GM12878 (cell line): ENCODE measurements around the gene NUB1. TPM values are rescaled to one million over a fixed set of nuclear protein-coding genes. Genes with fewer than 3 reads are reported as not detected.

ENCODE experiments used
- ATAC-seq: fragments of 200-7000 bp; cut with Tn5 transposase; 3 replicates; pipeline ENCODE4 v1.9.1; 2020; ENCODE audit warnings: mild to moderate bottlenecking, moderate library complexity
- BruUV-seq: library from RNA; stranded (reverse); fragments of 400-500 nt; replicated peaks from 2 replicates; lab custom pipeline; 2021; lab: Mats Ljungman, UMichigan
- CTCF ChIA-PET: fragments of 300-600 bp; sonication (Branson Sonifier 250); formaldehyde crosslinking; extraction: SDS; loops from one replicate; lab custom pipeline; 2021; ENCODE audit warnings: inconsistent platforms; lab: Yijun Ruan, JAX
- POLR2A ChIA-PET: fragments of 350-600 bp; formaldehyde crosslinking; extraction: SDS; loops from one replicate; lab custom pipeline; 2021; ENCODE audit warnings: inconsistent platforms; lab: Charles Lee
- RAD21 ChIA-PET: fragments of 300-600 bp; sonication (Branson Sonifier 250); formaldehyde crosslinking; loops from one replicate; lab custom pipeline; 2023; ENCODE audit warnings: antibody characterized with exemption; ENCODE audit not compliant: unreplicated experiment; lab: Charles Lee
- SMC1A ChIA-PET: fragments of 300-600 bp; sonication (Branson Sonifier 250); formaldehyde crosslinking; loops from one replicate; lab custom pipeline; 2023; ENCODE audit not compliant: unreplicated experiment, uncharacterized antibody; lab: Charles Lee
- DNase-seq: peaks from one replicate; pipeline ENCODE4 v3.0.0-alpha.2; 2011; ENCODE audit warnings: low read depth, low spot score
- FAIRE-seq: peaks from 3 replicates; lab custom pipeline; 2011; peaks lifted over from hg19 to GRCh38; lab: Jason Lieb, UNC
- H2AFZ ChIP-seq: 2 replicates; pipeline ENCODE4 v1.6.0; 2011; ENCODE audit warnings: low read depth, low read length, control low read depth; ENCODE audit not compliant: control insufficient read depth
- H3K27ac ChIP-seq: 2 replicates; pipeline ENCODE4 v1.5.1; 2011; ENCODE audit warnings: control low read depth; ENCODE audit not compliant: control insufficient read depth, insufficient read depth
- H3K27me3 ChIP-seq, 2 experiments: replicated peaks in 1 of 2; 2 replicates each; pipeline versions ENCODE4 v1.6.0 to v1.6.1; 2011; ENCODE audit warnings: low read length in 1 of 2; ENCODE audit not compliant: control insufficient read depth in 2 of 2, insufficient read depth in 2 of 2
- H3K36me3 ChIP-seq, 2 experiments: 2 replicates each; pipeline ENCODE4 v1.5.1; 2011; ENCODE audit warnings: low read length in 1 of 2; ENCODE audit not compliant: control insufficient read depth in 2 of 2, insufficient read depth in 2 of 2
- H3K4me1 ChIP-seq: 2 replicates; pipeline ENCODE4 v1.6.1; 2011; ENCODE audit warnings: mild to moderate bottlenecking, low read length, moderate library complexity, mixed read lengths; ENCODE audit not compliant: control insufficient read depth, insufficient read depth
- H3K4me2 ChIP-seq: 2 replicates; pipeline ENCODE4 v1.6.0; 2011; ENCODE audit warnings: control low read depth; ENCODE audit not compliant: control insufficient read depth, insufficient read depth
- H3K4me3 ChIP-seq: fragments of 200-600 bp; sonication (generic); 2 replicates; pipeline ENCODE4 v1.5.1; 2016
- H3K79me2 ChIP-seq: 2 replicates; pipeline ENCODE4 v1.6.0; 2011; ENCODE audit warnings: low read length; ENCODE audit not compliant: control insufficient read depth, insufficient read depth
- H3K9ac ChIP-seq: 2 replicates; pipeline ENCODE4 v1.8.0; 2011; ENCODE audit warnings: low read length, control low read depth, mixed read lengths; ENCODE audit not compliant: control insufficient read depth, insufficient read depth
- H3K9me3 ChIP-seq: replicated peaks from 3 replicates; pipeline ENCODE4 v1.5.1; 2011; ENCODE audit warnings: mild to moderate bottlenecking, low read length; ENCODE audit not compliant: control insufficient read depth, insufficient read depth
- H4K20me1 ChIP-seq: 2 replicates; pipeline ENCODE4 v1.6.0; 2011; ENCODE audit not compliant: control insufficient read depth, insufficient read depth
- E2F4 ChIP-seq: IDR thresholded peaks from 2 replicates; pipeline ENCODE4 v1.6.1; 2012; ENCODE audit warnings: low read depth, low read length, improper control_type of control experiment
- KDM1A ChIP-seq: fragments of 200-600 bp; sonication (generic); IDR thresholded peaks from 2 replicates; pipeline ENCODE4 v1.6.1; 2016; ENCODE audit warnings: borderline replicate concordance
- KLF5 ChIP-seq: fragments of 450-650 bp; IDR thresholded peaks from 2 replicates; pipeline ENCODE4 v1.6.1; 2014; ENCODE audit warnings: mild to moderate bottlenecking; ENCODE audit not compliant: partially characterized antibody
- MEF2B ChIP-seq: fragments of 450-650 bp; IDR thresholded peaks from 2 replicates; pipeline ENCODE4 v1.6.1; 2018; ENCODE audit warnings: mild to moderate bottlenecking, moderate library complexity; ENCODE audit not compliant: partially characterized antibody, poor library complexity, severe bottlenecking
- MTA2 ChIP-seq: fragments of 450-650 bp; IDR thresholded peaks from 2 replicates; pipeline ENCODE4 v1.6.1; 2016; ENCODE audit warnings: low read depth, mild to moderate bottlenecking, moderate library complexity
- NBN ChIP-seq: fragments of 450-650 bp; IDR thresholded peaks from 2 replicates; pipeline ENCODE4 v1.6.1; 2016
- NFYB ChIP-seq: IDR thresholded peaks from 2 replicates; pipeline ENCODE4 v1.6.1; 2011; ENCODE audit warnings: low read depth, mild to moderate bottlenecking, low read length, improper control_type of control experiment, moderate library complexity; ENCODE audit not compliant: insufficient read depth
- PAX8 ChIP-seq: fragments of 450-650 bp; IDR thresholded peaks from 2 replicates; pipeline ENCODE4 v1.6.1; 2017; ENCODE audit warnings: mild to moderate bottlenecking, moderate library complexity
- RELB ChIP-seq: fragments of 450-650 bp; IDR thresholded peaks from 2 replicates; pipeline ENCODE4 v1.6.1; 2017; ENCODE audit warnings: low read depth, mild to moderate bottlenecking, moderate library complexity
- whole genome bisulfite sequencing: methylation state at CpG from one replicate; pipeline ENCODE4 v1.1.6; 2016; ENCODE audit warnings: low lambda C conversion rate; ENCODE audit not compliant: insufficient replicate concordance, insufficient coverage; ENCODE audit errors: missing lambda C conversion rate; 5-methylcytosine and 5-hydroxymethylcytosine counted together
- in situ Hi-C: fragments of 300-500 bp; cut with MboI; formaldehyde crosslinking; loops from 9 replicates; pipeline ENCODE4 v1.14.3; 2018; ENCODE audit warnings: mixed read lengths
- intact Hi-C: fragments of 100-400 bp; cut with micrococcal nuclease; formaldehyde crosslinking; loops from one replicate; pipeline ENCODE4 v1.14.2; 2022; ENCODE audit not compliant: unreplicated experiment
- polyA plus RNA-seq, 11 experiments: library from polyadenylated mRNA; depleted of rRNA in 4 of 11; unstranded in 6 of 11; stranded (reverse) in 5 of 11; fragments of >200 nt; fragmentation: Nextera tagmentation in 4 of 11; fragmentation: Illumina TruSeq in 1 of 11; extraction: Ambion mirVana in 4 of 11; extraction: Trizol in 1 of 11; gene quantifications; 1 replicate in 1 of 11; 2 replicates in 10 of 11; pipeline versions ENCODE4 v1.2.1 to v1.2.3, GENCODE V29; 2011 to 2016; ENCODE audit warnings: inconsistent platforms in 2 of 11, missing spikeins in 2 of 11, low read depth in 1 of 11
- total RNA-seq, 4 experiments: library from RNA; depleted of rRNA in 3 of 4; stranded (reverse); fragments of >200 nt in 3 of 4; fragmentation: Illumina TruSeq in 1 of 4; extraction: Trizol in 1 of 4; gene quantifications; 2 replicates each; pipeline versions ENCODE4 v1.2.1 to v1.2.3, GENCODE V29; 2013 to 2021

NUB1 gene
- total and polyA plus RNA-seq, 10 of the 15 experiments (the other 5 are each of a cell fraction or from before 2014, with no cell fraction given), result 24.1 to 102 (median 49.0) TPM

- SMC1A ChIA-PET, result no interaction called here
- Histone ChIP-seq H3K79me2 (no peaks in the 10 kb centered on the region), H3K4me2 (no peak overlapping the region), H3K9me3 (no peaks in the 10 kb centered on the region), H3K27ac (no peak overlapping the region), H4K20me1 (no peaks in the 10 kb centered on the region), H3K4me1 (no peaks in the 10 kb centered on the region), H3K9ac (no peak overlapping the region), H3K36me3 (no peaks in the 10 kb centered on the region), H2AFZ (no peak overlapping the region), H3K4me3 (no peak overlapping the region), H3K27me3 (no peaks in the 10 kb centered on the region; a peak in 1 of 4 replicates)
- BruUV-seq, result no TSS peak
- in situ Hi-C loops (no loop called here), intact Hi-C loops (no loop called here)
- TF ChIP-seq PAX8 (no peak), NFYB (no peak), RELB (no peak), KLF5 (no peak), E2F4 (no peak), NBN (no peak), KDM1A (no peak), MEF2B (no peak), MTA2 (no peak)
- FAIRE-seq (no peak), DNase-seq (no peak), ATAC-seq (no peak)
- 43% methylated on average over 25 of the region's 25 CpGs for WGBS
- POLR2A ChIA-PET, result no interaction called here
- RAD21 ChIA-PET, result interaction anchor here (1.1 kb wide), 1 partner anchor 57 kb away, joined by 3 read pairs; no protein-coding TSS in a partner anchor
- CTCF ChIA-PET, result no interaction called here
Observed at GRCh38 chr7:151390598-151391357, 49.2 kb downstream of the NUB1 start.
